HG03060 (cell line): Measurements from ENCODE around the gene SMTNL1.
"Not testable (repeated sequence)": the region's sequence is repeated elsewhere in the genome, so short reads cannot be mapped to it uniquely, and the experiment has no call there.

Experiments used
- ATAC-seq: cut with Tn5 transposase; IDR thresholded peaks from one replicate; pipeline ENCODE4 v1.9.1; 2021; ENCODE audit warnings: low read depth, moderate number of reproducible peaks; ENCODE audit not compliant: unreplicated experiment

SMTNL1 gene

GRCh38 chr11:57508341-57509170 lies 28.8 kb upstream of the SMTNL1 start:
- ATAC-seq, result no peak

GRCh38 chr11:57511741-57512430 lies 25.5 kb upstream of the SMTNL1 start:
- no peak for ATAC-seq

DNA sequence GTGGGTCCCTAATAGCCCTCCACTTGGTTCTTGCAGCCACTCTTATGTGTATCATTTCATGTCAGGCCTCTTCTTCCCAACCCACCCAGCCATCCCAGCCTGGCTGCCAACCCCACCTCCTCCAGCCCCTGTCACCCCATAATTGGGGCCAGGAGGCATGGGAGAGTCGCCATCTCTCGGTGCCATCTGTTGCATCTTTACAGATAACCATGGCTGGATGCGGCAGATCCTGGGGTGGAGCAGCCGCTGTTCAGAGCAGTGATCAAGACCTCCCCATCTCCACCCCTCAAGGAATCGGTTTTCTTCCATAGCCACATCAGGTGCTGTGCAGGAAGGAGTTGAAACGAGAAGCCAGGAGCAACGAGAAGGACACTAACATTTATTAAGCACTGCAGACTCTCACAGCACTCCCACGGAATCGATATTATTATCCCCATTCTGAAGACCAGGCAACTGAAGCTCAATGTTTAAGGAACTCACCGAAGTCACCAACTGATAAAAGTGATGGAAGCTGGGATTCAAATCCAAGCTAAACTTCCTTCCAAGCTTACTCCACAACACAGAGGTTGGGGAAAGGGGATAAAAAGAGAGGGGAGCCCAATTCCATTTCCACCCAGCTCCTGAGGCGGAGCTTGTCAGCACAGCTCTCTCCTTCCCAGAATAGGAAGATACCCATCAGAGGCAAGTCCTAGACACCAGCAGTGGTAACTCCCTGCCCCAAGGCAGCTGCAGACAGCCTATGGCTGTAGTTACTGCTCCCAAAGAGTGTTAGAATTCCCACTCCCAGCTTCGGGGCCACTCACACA lies 24.5 kb upstream of the SMTNL1 start:
- no peak for ATAC-seq

- no peak for ATAC-seq
Measured at GRCh38 chr11:57513452-57513795, 24.0 kb upstream of the SMTNL1 start.

GRCh38 chr11:57513911-57514537 lies 23.4 kb upstream of the SMTNL1 start:
- ATAC-seq, result no peak

DNA sequence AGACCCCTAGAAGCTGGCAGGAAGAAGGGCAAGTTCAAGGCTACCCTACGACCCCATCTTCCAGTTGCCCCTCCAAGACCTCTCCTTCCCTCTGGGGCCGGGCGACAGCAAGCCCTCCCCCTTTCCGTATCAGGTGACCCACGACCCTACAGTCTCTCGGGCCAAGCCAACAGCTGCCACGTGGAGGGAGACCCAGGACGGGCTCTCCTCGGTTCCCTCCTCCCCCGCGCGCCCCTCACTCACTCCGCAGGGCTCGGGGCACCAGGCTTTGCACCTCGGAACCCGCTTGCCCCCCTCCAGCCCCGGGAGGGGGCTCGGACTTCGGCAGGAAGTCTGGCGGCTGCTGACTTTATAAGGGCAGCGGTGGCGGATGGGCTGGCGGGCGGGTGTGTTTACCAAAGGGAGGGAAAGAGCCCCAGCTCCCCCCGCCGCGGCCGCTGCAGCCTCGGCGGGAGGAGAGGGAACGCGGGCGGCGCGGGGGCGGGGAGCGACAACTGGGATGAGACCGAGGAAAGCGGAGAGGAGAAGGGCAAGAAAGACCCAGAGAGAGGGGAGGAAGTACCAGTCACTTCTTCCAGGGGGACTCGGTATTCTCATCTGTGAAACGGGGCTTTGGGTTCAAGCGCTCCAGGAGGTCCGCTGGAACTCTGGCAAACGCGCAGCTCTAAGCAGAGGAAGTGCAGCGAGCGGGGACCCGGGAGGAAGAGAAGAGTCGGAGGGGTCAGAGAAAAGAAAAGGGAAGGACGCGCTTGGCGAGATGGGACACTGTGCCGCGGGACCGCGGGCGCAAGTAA lies 22.7 kb upstream of the SMTNL1 start:
- no peak for ATAC-seq

GRCh38 chr11:57515332-57516060 lies 21.9 kb upstream of the SMTNL1 start, which contains the start of gene SLC43A1:
Gene SLC43A1 (minus strand): TSS chr11:57515702. CDS start chr11:57514111, 1,591 bp downstream.
- no peak for ATAC-seq

- ATAC-seq, result no peak
Measured at GRCh38 chr11:57516061-57516443, 21.3 kb upstream of the SMTNL1 start.

DNA sequence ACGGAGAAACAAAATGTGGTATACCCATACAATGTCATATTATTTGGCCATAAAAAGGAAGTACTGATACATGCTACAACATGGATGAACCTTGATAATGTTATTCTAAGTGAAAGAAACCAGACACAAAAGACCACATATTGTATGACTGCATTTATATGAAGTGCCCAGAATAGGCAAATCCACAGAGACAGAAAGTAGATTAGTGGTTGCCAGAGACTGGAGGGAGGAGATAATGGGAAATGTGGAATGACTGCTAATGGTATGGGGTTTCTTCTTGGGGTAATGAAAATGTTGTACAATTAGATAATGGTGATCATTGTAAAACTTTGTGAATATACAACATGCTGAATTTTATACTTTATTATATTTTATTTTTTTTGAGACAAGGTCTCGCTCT lies 16.3 kb upstream of the SMTNL1 start:
- ATAC-seq, result no peak

DNA sequence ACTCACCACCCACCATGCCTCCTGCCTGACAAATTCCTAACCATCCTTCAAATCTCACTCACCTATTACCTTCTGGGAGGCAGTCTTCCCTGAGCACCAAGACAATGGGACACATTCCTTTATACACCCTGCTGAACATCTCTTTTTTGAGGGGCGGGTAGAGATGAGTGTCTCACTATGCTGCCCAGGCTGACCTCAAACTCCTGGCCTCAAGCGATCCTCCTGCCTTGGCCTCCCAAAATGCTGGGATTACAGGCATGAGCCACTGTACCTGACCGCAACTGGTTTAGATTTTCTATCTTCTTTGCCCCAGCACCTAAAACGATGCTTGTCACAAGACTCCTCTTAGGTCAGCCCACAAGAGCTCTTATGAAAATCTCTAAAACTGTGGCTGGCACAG lies 14.0 kb upstream of the SMTNL1 start:
- no peak for ATAC-seq

DNA sequence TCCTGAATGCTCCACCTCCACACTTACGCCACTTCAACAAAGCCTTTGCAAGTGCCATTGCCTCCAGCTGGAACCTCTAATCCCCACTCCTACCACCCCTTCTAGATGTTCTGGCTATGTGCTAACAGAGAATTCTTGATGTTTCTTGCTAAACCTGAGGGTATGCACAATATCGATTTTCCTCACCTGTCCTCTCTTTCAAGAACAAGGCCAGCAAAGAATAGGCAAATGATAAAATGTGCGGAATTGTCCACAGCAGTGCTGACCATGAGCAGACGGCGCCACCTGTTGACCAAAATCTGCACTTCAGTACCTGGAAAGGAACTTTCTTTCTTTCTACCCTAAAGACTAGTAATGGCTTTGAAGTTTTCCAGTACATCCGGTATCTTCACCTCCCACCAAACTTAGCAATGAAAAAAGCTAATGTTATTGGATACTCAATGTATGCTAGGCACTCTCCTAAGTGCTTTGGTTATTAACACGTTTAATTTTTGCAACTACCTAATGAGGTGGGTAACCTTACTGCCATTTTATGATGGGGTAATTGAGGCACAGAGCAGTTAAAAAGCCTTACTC lies 10.3 kb upstream of the SMTNL1 start:
- no peak for ATAC-seq

GRCh38 chr11:57529012-57529411 lies 8.4 kb upstream of the SMTNL1 start:
- no peak for ATAC-seq

DNA sequence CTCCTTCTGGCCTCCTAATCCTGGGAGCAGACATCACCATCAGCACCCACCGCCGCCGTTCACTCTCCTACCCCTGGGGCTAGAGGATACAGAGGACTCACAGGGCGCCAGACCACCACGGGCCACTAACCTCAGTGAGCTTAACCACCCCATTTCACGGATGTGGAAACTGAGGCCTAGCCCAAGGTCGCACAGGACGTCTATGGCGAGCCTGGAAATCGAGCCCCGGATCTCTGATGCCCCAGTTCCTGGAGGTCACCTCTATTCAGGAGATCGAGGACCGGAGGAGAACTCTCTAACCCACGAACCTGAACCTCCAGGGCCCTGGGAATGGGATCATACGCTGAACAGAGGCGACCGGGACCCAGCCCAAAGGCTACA lies 7.2 kb upstream of the SMTNL1 start:
- no peak for ATAC-seq

DNA sequence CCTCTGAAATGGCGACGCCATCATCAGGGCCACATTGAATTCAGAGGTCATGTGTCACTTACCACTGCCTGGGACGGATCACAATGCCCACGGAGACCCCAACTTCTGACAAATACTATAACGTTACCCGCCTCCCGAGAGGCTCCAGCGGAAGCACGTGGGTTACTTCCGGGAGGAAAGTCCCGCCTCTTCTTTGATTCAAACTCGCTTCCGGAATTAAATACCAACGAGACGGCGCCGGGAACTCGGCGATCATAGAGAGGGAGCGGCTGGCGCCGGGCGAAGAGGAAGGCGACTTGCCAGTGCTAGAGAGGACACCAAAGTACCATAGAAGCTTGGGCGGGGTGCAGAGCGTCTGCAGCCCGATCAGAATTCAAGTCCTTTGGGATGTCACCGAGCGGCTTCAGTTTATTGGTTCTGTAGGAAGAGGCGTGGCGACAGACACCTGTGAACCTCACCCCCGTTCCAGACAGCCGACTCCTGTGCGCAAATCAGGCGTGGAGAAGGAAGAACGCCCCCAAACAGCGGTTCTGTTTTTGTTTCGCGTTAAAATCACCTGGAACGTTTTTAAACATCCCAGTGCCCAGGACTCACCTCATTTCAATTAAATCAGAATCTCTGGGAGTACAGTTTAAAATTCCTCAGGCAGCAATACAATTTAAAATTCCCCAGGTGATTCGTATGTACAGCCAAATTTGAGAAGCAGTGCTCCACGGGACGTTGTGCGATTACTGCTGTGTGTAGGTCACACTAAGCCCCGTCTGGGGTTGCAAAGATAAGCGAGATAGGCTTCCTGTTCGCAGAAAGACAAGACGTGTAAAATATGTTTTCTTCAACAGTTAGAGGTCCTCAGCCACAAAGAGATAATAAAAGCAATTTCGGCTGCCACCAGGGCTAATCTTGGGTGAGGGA lies 6.5 kb upstream of the SMTNL1 start, which contains the start of gene TIMM10:
TIMM10 (minus strand) TSS at position 159 of the 912 bp plus-strand sequence. CDS start 565 bp downstream, outside the sequence.
- peak; percentile 98 for ATAC-seq

GRCh38 chr11:57534449-57534848 lies 2.9 kb upstream of the SMTNL1 start:
- ATAC-seq, result not testable (repeated sequence)

DNA sequence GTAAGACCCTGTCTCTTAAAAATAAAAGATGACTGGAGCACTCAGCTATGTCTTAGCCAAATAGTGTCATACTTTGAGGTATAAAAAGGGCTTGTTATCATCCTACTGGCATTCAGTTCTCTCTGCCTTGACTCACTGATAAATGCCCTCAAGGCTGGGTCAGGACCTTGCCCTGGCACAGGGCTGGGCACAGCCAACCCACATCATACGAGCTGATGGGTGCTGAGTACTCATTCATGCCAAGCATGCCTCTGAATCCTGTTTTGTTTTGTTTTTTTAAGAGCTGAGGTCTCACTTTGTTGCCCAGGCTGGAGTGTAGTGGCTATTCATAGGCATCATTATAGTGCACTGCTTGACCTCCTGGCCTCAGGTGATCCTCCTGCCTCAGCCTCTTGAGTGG lies 1.9 kb downstream of the SMTNL1 start:
- no peak for ATAC-seq

DNA sequence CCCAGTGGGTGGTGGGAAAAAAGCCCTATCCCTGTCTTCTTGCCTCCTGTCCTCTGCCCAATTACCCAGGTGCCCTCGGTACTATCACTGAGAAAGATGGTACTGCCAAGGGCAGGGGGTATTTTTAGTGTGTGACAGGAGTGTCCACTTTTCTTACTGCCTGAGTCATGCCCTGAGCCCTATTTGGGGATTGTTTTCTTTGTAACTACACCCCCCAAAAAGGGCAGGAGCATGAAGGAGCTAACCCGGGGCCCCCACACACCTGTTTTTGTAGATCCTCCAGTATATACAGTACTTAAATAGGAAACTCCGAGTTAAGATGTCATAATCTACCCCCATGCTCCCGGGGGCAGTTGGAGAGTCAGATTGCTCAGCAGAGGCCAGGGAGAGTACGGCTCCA lies 3.8 kb downstream of the SMTNL1 start:
- ATAC-seq, result no peak

DNA sequence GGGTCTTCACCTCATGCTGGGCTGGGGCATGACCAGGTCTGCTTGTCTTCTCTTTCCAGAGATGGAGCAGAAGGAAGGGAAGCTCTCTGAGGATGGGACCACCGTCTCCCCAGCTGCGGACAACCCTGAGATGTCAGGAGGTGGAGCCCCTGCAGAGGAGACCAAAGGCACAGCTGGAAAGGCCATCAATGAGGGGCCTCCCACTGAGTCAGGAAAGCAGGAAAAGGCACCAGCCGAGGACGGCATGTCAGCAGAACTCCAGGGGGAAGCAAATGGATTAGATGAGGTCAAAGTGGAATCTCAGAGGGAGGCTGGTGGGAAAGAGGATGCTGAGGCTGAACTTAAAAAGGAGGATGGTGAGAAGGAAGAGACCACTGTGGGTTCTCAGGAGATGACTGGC lies 5.2 kb downstream of the SMTNL1 start:
- ATAC-seq, result no peak
